Measurements from ENCODE around the gene SRGAP1. TPM values are rescaled to one million over a fixed set of nuclear protein-coding genes. Genes with fewer than 3 reads are reported as not detected.

Gene SRGAP1
- total and polyA plus RNA-seq, 9 of the 15 experiments (the other 6 are each of a cell fraction or from before 2014, with no cell fraction given) = 0.01 to 0.13 (median 0.04) TPM; not detected in 3

GRCh38 chr12:64009321-64010068, 165.0 kb downstream of the SRGAP1 start:
- no TSS peak for BruUV-seq (replicated peaks)
- no peaks in the 10 kb centered on the region for H3K27me3 ChIP-seq (ENCODE audit: control insufficient read depth in 2 of 2, insufficient read depth in 2 of 2, low read length in 2 of 2)
- H3K4me2 ChIP-seq (ENCODE audit: insufficient read depth, low read length) = no peak overlapping the region
- FAIRE-seq (no peak), DNase-seq (ENCODE audit: extremely low read depth in 1 of 4, low spot score in 3 of 4) (no peak), ATAC-seq (no peak)
- no peaks in the 10 kb centered on the region for H3K9me3 ChIP-seq (replicated peaks; ENCODE audit: control insufficient read depth, insufficient read depth, low read depth, low read length)
- no peak overlapping the region for H3K9ac ChIP-seq (ENCODE audit: insufficient read depth in 1 of 2, low read depth in 2 of 2, low read length in 2 of 2)
- in situ Hi-C loops (cut with MboI) (no loop called here), intact Hi-C loops (cut with micrococcal nuclease) (no loop called here)
- TF ChIP-seq ZNF280B (CRISPR knock-in tag; IDR thresholded peaks at IDR 0.05) = no peak
- no peak for TF ChIP-seq TCF7 (IDR thresholded peaks at IDR 0.05; ENCODE audit: borderline replicate concordance)
- TF ChIP-seq PRPF4 (IDR thresholded peaks at IDR 0.05; ENCODE audit: insufficient read depth, low read depth, low read length, poor library complexity, severe bottlenecking) = no peak
- no peak for TF ChIP-seq HNRNPK (IDR thresholded peaks at IDR 0.05; ENCODE audit: low read depth, low read length, poor library complexity, severe bottlenecking)
- no peak for TF ChIP-seq ATF4 (CRISPR knock-in tag; IDR thresholded peaks at IDR 0.05)
- ChIA-PET POLR2A (no interaction called here), CTCF (ENCODE audit: low intra/inter-chr PET ratio) (no interaction called here)
- H3K4me3 ChIP-seq = no peak overlapping the region
- no peaks in the 10 kb centered on the region for H3K4me1 ChIP-seq (replicated peaks in 1 of 2; ENCODE audit: control insufficient read depth in 2 of 2, insufficient read depth in 2 of 2, low read length in 2 of 2)
- WGBS (ENCODE audit: insufficient coverage, low coverage, missing lambda C conversion rate) = 0% methylated on average over 4 of the region's 4 CpGs
- no peaks in the 10 kb centered on the region for H3K79me2 ChIP-seq (ENCODE audit: control insufficient read depth, insufficient read depth, low read length)
- H3K36me3 ChIP-seq (ENCODE audit: control insufficient read depth, insufficient read depth, low read length) = no peaks in the 10 kb centered on the region
- H3K9me1 ChIP-seq (ENCODE audit: control insufficient read depth, insufficient read depth, low read length) = no peaks in the 10 kb centered on the region
- no peak overlapping the region for H3K27ac ChIP-seq (ENCODE audit: extremely low read depth, low read depth, low read length)
- no peaks in the 10 kb centered on the region for H4K20me1 ChIP-seq (replicated peaks; ENCODE audit: control insufficient read depth, insufficient read depth, low read length)
- H2AFZ ChIP-seq (ENCODE audit: low read depth, low read length) = no peak overlapping the region

Data from K562 (cell line).